Common myeloid progenitor, CD34-positive (primary cell): ENCODE results near the gene SCP2D1.

ENCODE experiments used
- CTCF ChIA-PET: fragments of 350-600 bp; sonication (Branson Sonifier 250); formaldehyde crosslinking; loops from one replicate; lab custom pipeline; 2021; ENCODE audit warnings: antibody characterized with exemption; lab: Charles Lee
- POLR2A ChIA-PET: fragments of 350-600 bp; sonication (Branson Sonifier 250); formaldehyde crosslinking; loops from one replicate; lab custom pipeline; 2021; ENCODE audit warnings: antibody characterized with exemption; lab: Charles Lee
- DNase-seq, 3 donors: peaks; one replicate each; pipeline versions ENCODE4 v3.0.0 to v3.0.0-alpha.2; 2013
- H3K27ac ChIP-seq, 2 experiments: 1 replicate in 1 of 2; 2 replicates in 1 of 2; pipeline ENCODE4 v1.7.0; 2013; ENCODE audit warnings: inconsistent platforms in 2 of 2, low read length in 2 of 2, mild to moderate bottlenecking in 2 of 2, low read depth in 1 of 2, moderate library complexity in 1 of 2; ENCODE audit not compliant: severe bottlenecking in 2 of 2, insufficient read depth in 1 of 2, poor library complexity in 1 of 2
- H3K27me3 ChIP-seq, 5 experiments: replicated peaks in 2 of 5; 1 replicate in 3 of 5; 2 replicates in 2 of 5; pipeline versions ENCODE4 v1.6.1 to v1.7.0; 2013; ENCODE audit warnings: low read length in 4 of 5, mild to moderate bottlenecking in 2 of 5, moderate library complexity in 2 of 5, inconsistent platforms in 1 of 5; ENCODE audit not compliant: insufficient read depth in 5 of 5, control insufficient read depth in 4 of 5
- H3K36me3 ChIP-seq, 4 experiments: 1 replicate in 2 of 4; 2 replicates in 2 of 4; pipeline versions ENCODE4 v1.6.1 to v1.7.0; 2013; ENCODE audit warnings: low read length in 3 of 4, control low read depth in 1 of 4, mild to moderate bottlenecking in 1 of 4; ENCODE audit not compliant: control insufficient read depth in 4 of 4, insufficient read depth in 4 of 4
- H3K4me1 ChIP-seq, 4 experiments: 1 replicate in 3 of 4; 2 replicates in 1 of 4; pipeline versions ENCODE4 v1.6.1 to v1.7.1; 2013; ENCODE audit warnings: low read length in 3 of 4, mild to moderate bottlenecking in 3 of 4, control low read depth in 1 of 4, inconsistent platforms in 1 of 4, moderate library complexity in 1 of 4; ENCODE audit not compliant: control insufficient read depth in 4 of 4, insufficient read depth in 4 of 4; ENCODE audit errors: control extremely low read depth in 1 of 4
- H3K4me3 ChIP-seq, 7 experiments: 1 replicate in 4 of 7; 2 replicates in 3 of 7; pipeline versions ENCODE4 v1.5.1 to v1.7.0; 2013; ENCODE audit warnings: mild to moderate bottlenecking in 7 of 7, low read length in 6 of 7, moderate library complexity in 6 of 7, inconsistent platforms in 2 of 7, low read depth in 2 of 7, control low read depth in 1 of 7; ENCODE audit not compliant: insufficient read depth in 4 of 7, control insufficient read depth in 1 of 7; ENCODE audit errors: extremely low read depth in 1 of 7
- H3K9me3 ChIP-seq, 5 experiments: 1 replicate in 4 of 5; 2 replicates in 1 of 5; pipeline versions ENCODE4 v1.6.1 to v1.7.1; 2013; ENCODE audit warnings: low read length in 4 of 5, mild to moderate bottlenecking in 2 of 5, inconsistent platforms in 1 of 5, low read depth in 1 of 5, moderate library complexity in 1 of 5; ENCODE audit not compliant: control insufficient read depth in 4 of 5, insufficient read depth in 2 of 5; ENCODE audit errors: control extremely low read depth in 1 of 5
- WGBS: methylation state at CpG from one replicate; pipeline ENCODE4 v1.1.5; 2013; ENCODE audit not compliant: insufficient coverage; 5-methylcytosine and 5-hydroxymethylcytosine counted together

SCP2D1 gene

GRCh38 chr20:18795366-18795765 is 18.2 kb upstream of the SCP2D1 start:
- POLR2A ChIA-PET: no interaction called here

GRCh38 chr20:18796282-18796833 is 17.2 kb upstream of the SCP2D1 start:
- H3K9me3 ChIP-seq: no peaks in the 10 kb centered on the region
- no peak overlapping the region for H3K4me3 ChIP-seq
- no peaks in the 10 kb centered on the region for H3K36me3 ChIP-seq
- WGBS: 100% methylated on average over 1 of the region's 2 CpGs
- ChIA-PET CTCF (no interaction called here), POLR2A (no interaction called here)
- no peak overlapping the region for H3K27ac ChIP-seq
- H3K4me1 ChIP-seq: peaks cover 2 to 11% (median 6%) of the 10 kb centered on the region in 4 experiments
- H3K27me3 ChIP-seq: peaks cover 0 to 5% (median 0%) of the 10 kb centered on the region in 5 experiments
- DNase-seq: no peak

More at GRCh38 chr20:18795366-18795765, 18.2 kb upstream of the SCP2D1 start:
- Histone ChIP-seq H3K27me3 (peaks cover 0 to 12% (median 5%) of the 10 kb centered on the region in 5 experiments), H3K27ac (no peak overlapping the region), H3K4me3 (no peak overlapping the region), H3K9me3 (no peaks in the 10 kb centered on the region), H3K36me3 (no peaks in the 10 kb centered on the region), H3K4me1 (peaks cover 2 to 11% (median 6%) of the 10 kb centered on the region in 4 experiments)
- CTCF ChIA-PET: no interaction called here
- no peak for DNase-seq
- WGBS: 75% methylated on average over 4 of the region's 4 CpGs

DNA sequence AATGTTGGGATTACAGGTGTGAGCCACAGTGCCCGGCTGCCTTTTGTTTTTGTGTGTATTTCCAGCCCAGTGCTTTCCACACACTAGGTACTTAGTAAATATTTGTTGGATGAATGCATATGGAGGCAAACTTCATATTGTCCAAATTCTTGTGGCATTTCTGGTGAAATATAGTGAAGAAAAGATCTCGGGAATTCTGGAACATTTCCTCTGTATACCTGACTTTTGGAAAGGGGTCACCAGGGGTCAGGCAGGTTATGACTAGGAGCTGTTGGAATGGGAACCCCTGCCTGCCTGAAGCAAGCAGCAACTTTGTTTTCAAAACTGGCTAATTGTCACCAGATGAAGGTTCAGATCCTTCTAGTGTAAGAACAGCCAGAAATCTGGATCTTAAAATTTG is 12.1 kb upstream of the SCP2D1 start:
- Histone ChIP-seq H3K9me3 (no peaks in the 10 kb centered on the region), H3K36me3 (no peaks in the 10 kb centered on the region), H3K27me3 (no peaks in the 10 kb centered on the region), H3K27ac (no peak overlapping the region), H3K4me1 (no peaks in the 10 kb centered on the region), H3K4me3 (no peak overlapping the region)
- POLR2A ChIA-PET: interaction anchor here (0.7 kb wide), 1 partner anchor 412 kb away, joined by 5 read pairs; no protein-coding TSS in a partner anchor
- WGBS: 100% methylated on average over 1 of the region's 2 CpGs
- CTCF ChIA-PET: interaction anchor here (1.0 kb wide), 1 partner anchor 23 kb away, joined by 4 read pairs; no protein-coding TSS in a partner anchor
- no peak for DNase-seq

DNA sequence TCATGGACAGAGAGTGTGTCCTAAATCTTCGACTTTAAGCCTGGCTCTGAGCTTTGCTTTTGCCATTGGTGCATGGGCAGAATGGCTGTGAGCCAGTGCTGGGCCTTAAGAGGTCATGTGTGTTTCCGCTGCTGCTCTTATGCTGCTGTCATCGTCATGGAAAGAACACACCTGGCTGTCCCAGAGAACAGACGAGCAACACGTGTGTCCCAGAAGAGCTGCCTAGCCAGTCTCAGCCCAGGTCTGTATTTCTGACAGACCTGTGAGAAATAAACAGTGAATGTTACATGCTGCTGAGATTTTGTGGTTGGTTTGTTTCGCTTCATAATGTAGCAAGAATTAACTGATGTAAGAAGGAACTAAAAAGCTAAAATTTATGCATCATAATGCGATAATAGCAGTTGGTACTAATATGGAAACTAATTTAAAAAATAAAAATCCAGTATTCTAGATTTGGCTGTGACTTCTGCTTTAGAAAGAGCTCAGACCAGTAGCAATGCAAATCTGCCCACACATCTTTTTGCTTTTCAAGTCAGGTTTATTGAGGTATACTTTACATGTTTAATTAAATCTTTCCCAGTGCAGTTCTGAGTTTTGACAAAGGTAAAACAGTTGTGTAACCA is 11.5 kb upstream of the SCP2D1 start:
- no peaks in the 10 kb centered on the region for H3K36me3 ChIP-seq
- no peak overlapping the region for H3K27ac ChIP-seq
- H3K9me3 ChIP-seq: no peaks in the 10 kb centered on the region
- ChIA-PET POLR2A (no interaction called here), CTCF (no interaction called here)
- no peak for DNase-seq
- no peaks in the 10 kb centered on the region for H3K4me1 ChIP-seq
- 97% methylated on average over 5 of the region's 7 CpGs for WGBS
- no peaks in the 10 kb centered on the region for H3K27me3 ChIP-seq
- H3K4me3 ChIP-seq: no peak overlapping the region

DNA sequence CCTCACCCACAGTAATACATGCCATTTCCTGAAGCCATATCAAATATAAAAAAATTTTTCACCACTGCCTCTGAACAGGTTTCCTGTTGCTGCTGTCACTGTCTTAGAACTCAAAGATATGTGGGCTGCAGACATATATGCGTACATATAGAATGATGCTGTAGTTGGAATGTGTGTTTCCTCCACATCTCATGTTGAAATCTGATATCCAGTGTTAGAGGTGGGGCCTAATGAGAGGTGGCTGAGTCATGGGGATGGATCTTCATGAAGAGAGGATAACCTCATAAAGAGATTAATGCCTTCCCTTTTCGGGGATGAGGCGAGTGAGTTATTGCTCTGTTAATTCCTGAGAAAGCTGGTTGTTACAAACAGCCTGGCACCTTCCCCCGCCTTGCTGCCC is 7.7 kb upstream of the SCP2D1 start:
- Histone ChIP-seq H3K4me1 (no peaks in the 10 kb centered on the region), H3K4me3 (no peak overlapping the region), H3K9me3 (no peaks in the 10 kb centered on the region), H3K27ac (no peak overlapping the region), H3K27me3 (no peaks in the 10 kb centered on the region), H3K36me3 (no peaks in the 10 kb centered on the region)
- DNase-seq: peak in 2 of 3 donors; percentile 5 to 40
- ChIA-PET POLR2A (no interaction called here), CTCF (no interaction called here)
- 63% methylated on average over 4 of the region's 4 CpGs for WGBS

- CTCF ChIA-PET: no interaction called here
- Histone ChIP-seq H3K4me3 (no peak overlapping the region), H3K27ac (no peak overlapping the region), H3K9me3 (no peaks in the 10 kb centered on the region), H3K27me3 (no peaks in the 10 kb centered on the region), H3K36me3 (no peaks in the 10 kb centered on the region), H3K4me1 (no peaks in the 10 kb centered on the region)
- POLR2A ChIA-PET: no interaction called here
- no peak for DNase-seq
- WGBS: 75% methylated on average over 3 of the region's 3 CpGs
Measured at GRCh38 chr20:18808712-18809111, 4.9 kb upstream of the SCP2D1 start.

GRCh38 chr20:18811186-18811585 is 2.4 kb upstream of the SCP2D1 start:
- POLR2A ChIA-PET: no interaction called here
- WGBS: 94% methylated on average over 5 of the region's 6 CpGs

More at GRCh38 chr20:18811186-18811585, 2.4 kb upstream of the SCP2D1 start:
- DNase-seq: no peak
- CTCF ChIA-PET: no interaction called here
- no peak overlapping the region for H3K27ac ChIP-seq
- no peaks in the 10 kb centered on the region for H3K27me3 ChIP-seq
- H3K4me1 ChIP-seq: no peaks in the 10 kb centered on the region
- H3K4me3 ChIP-seq: no peak overlapping the region
- H3K9me3 ChIP-seq: no peaks in the 10 kb centered on the region
- no peaks in the 10 kb centered on the region for H3K36me3 ChIP-seq
